Lower leg skin (tissue), 3 donors: ENCODE results near the gene KPNA1.

ENCODE experiments used
- POLR2A ChIP-seq, 2 donors: fragments of 450-650 bp; IDR thresholded peaks; one replicate each; pipeline ENCODE4 v1.6.1; 2016 to 2017; ENCODE audit warnings: antibody characterized with exemption in 2 of 2, mild to moderate bottlenecking in 1 of 2, moderate library complexity in 1 of 2
- TF ChIP-seq, protein P1 (sequence below), 3 donors: fragments of 450-650 bp; IDR thresholded peaks; one replicate each; pipeline ENCODE4 v1.5.1; 2016; ENCODE audit warnings: antibody characterized with exemption in 3 of 3, mild to moderate bottlenecking in 3 of 3, moderate library complexity in 2 of 3

DNA sequence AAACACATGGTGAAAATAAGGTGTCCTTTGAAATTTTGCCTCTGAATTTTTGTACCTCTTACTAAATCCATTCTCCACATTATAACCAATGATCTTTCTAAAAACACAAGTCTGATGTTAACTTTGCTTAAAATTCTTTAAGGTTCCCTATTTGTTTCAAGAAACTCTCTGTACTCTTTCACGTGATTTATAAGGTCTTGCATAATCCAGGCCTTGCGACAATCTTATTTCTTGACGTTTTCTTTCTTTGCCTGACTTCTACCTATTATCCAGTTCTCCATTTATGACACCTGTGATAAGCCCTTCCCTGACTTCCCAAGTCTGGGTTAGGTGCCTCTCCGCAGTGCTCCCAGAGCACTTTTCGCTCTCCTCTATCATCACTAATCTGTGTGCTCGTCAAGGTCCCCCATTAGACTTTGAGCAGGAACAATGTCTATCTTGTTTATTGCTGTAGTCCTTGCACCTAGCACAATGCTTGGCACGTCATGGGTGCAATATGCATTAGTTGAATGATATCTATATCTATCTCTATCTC, 24.3 kb upstream of the KPNA1 start:
- TF ChIP-seq, protein P1, sequence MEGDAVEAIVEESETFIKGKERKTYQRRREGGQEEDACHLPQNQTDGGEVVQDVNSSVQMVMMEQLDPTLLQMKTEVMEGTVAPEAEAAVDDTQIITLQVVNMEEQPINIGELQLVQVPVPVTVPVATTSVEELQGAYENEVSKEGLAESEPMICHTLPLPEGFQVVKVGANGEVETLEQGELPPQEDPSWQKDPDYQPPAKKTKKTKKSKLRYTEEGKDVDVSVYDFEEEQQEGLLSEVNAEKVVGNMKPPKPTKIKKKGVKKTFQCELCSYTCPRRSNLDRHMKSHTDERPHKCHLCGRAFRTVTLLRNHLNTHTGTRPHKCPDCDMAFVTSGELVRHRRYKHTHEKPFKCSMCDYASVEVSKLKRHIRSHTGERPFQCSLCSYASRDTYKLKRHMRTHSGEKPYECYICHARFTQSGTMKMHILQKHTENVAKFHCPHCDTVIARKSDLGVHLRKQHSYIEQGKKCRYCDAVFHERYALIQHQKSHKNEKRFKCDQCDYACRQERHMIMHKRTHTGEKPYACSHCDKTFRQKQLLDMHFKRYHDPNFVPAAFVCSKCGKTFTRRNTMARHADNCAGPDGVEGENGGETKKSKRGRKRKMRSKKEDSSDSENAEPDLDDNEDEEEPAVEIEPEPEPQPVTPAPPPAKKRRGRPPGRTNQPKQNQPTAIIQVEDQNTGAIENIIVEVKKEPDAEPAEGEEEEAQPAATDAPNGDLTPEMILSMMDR (IDR thresholded peaks at IDR 0.05), result no peak
- TF ChIP-seq POLR2A (IDR thresholded peaks at IDR 0.05), result no peak
